NCI-H2171 treated with DMSO at 0.1 percent for 48 hours (cell line): ENCODE data around the gene CGREF1.
A peak's percentile ranks its signal among the peaks of the same experiment; 100 is the strongest.

Experiments
- DNase-seq: peaks from one replicate; lab custom pipeline; 2025; lab: John Stamatoyannopoulos, UW

The CGREF1 gene, protein sequence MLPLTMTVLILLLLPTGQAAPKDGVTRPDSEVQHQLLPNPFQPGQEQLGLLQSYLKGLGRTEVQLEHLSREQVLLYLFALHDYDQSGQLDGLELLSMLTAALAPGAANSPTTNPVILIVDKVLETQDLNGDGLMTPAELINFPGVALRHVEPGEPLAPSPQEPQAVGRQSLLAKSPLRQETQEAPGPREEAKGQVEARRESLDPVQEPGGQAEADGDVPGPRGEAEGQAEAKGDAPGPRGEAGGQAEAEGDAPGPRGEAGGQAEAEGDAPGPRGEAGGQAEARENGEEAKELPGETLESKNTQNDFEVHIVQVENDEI

DNA sequence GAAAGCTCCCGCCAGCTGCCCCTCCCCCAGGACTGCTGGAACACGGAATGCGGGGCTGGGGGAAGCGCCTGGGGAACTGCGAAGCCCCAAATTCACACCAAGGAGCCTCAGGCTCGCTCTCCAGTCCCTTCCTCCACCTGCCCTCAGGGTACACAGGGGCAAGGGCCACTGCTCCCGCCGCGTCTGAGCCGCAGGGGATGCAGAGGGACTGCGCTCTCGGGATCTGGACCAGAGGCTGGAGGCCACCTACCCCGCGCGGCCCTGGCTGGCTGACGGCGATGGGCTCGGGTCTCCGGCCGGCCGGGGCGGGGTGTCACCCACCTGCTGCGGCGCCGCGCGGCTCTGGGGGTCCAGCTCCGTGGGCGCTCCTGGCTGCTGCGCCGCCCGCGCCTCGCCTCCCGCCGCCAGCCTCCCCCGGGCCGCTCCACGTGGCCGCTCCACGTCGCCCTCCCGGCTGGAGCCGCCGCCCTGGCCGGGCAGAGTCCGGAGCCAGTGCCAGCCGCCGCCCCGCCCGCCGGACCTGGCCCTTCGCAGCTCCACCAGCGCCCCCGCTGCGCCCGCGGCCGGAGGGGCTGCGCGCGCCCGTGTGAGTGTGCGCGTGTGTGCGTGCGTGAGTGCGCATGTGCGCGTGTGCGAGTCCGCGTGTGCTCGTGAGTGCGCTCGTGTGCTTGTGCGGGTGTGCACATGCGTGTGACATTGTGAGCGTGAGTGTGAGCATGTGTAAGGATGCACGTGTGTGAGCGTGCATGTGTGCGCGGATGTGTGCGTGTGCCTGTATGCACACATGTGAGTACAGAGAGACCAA lies at the start of gene CGREF1:
Gene CGREF1 (minus strand): TSS at position 604 of the 805 bp plus-strand sequence. CDS start 14,762 bp downstream, outside the sequence.
- DNase-seq, result peak; percentile 47

DNA sequence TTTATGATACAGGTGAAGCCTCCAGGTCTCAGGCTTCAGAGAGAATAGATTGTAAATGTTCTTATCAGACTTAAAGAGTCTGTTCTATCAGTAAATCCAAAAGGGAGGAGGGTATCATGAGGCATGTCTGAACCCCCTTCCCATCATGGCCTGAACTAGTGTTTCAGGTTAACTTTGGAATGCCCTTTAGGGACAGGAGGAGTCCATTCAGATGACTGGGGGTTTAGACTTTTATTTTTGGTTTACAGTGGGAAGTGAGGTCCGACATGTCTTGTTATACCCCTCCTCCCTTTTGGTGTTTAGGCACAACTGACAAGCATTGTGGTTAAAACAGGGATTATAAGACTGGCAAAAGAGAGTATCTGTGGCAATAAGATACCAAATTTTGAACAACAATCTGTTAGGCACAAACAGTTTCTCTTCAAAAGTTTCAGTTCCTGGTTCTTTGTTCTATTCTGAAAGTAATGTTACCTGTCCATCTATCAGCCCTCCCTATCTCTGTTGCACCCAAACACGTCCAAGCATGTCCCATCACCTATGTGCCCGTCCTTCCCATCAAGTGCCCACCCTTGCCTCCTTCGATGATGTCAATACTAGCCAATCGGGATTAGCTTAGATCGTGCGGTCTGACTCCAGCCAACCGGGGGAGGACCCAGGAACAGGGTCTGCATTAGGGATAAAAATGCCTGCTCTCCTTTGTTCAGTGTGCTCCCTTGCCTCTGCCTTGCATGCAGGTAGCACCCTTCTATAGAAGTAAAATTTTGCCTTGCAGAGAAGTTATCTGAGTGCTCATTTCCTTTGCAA lies 46.2 kb upstream of the CGREF1 start:
- no peak for DNase-seq

DNA sequence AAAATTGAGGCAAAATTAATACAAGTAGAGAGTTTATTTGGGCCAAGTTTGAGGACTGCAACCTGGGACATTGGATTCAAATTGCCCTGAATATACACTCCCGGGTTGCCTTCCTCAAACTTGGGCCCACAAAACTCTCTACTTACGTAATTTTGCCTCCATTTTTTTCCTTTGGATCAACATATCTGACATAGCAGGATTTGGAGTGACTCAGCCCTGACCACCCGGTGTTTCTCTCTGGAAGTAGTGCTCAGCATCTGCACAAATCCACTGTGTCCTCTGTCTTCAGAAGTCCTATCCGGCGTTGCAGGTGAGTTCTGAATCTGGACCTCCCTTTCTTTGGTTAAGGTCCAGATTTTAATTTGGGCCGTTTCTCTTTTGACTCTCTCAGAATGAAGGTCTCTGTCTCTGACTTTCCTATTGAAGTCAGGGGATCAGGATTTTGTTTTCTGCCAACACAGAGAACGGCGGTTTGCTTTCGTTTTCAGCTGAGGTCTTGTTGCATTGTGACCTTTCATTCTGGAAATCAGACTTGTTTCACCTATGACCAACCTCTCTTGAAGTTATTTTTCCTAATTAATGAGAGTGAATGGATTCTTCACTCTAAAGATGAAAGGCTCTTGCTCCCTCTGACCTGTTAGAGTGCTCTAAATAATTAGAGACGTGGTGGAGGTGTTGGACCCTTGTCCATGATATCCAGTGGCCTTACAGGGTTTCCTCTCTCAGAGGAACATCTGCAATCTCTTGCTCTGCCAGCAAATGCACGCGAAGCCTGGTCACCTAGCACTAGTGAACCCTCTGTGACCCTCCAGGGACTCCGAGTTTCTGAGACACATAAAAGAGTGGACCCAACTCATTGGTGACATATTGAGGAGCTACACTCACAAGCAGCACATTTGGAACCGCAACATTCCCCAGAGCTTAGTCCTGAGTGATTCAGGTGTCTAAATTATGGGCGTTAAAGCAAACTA lies 43.5 kb upstream of the CGREF1 start:
- DNase-seq, result no peak

DNA sequence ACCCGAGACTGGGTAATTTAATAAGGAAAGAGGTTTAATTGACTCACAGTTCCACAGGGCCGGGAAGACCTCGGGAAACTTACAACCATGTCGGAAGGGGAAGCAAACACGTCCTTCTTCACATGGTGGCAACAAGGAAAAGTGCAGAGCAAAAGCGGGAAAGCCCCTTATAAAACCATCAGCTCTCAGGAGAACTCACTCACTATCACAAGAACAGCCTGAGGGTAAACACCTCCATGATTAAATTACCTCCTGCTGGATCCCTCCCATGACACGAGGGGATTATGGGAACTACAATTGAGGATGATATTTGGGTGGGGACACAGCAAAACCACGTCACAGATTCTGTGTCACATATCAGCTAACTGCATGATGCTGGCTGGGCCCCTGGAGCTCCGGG lies 41.3 kb upstream of the CGREF1 start:
- no peak for DNase-seq

DNA sequence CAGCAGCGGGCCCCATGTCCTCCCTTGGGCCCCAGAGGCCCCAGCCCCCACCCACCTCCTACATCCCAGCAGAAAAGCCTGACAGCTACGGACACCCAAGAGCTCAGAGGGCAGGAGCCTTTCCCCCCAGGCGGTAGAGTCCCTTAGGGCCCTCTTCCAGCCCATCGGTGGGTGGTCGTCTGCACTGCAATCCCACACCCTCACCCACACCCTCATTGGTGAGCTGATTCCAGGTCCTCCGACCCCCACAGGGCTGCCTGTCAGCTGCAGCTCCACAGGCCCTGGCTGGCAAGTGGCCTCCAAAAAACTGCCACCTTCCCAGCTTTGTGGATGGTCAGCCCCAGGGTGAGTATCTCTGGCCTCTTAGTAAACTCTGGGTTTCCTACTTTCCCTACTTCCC lies 40.3 kb upstream of the CGREF1 start:
- no peak for DNase-seq

DNA sequence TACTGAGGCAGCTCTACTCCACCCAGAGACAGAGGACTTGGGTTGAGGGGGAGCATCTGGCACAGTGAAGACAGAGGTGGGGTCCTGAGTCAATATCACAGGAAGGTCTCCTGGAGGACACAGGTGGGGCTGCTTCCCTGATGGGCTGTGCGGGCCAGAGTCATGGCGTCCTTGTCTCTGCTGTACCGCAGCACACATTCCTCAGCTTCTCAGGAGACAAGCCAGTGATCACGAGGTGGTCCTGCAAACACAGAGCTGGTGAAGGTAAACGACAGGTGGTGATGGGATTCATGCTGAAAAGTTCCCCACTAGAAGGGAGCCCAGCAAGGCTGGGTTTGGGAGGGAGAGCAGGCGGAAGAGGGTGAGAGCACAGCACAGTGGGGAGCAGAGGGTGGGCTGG lies 39.5 kb upstream of the CGREF1 start:
- DNase-seq, result no peak

DNA sequence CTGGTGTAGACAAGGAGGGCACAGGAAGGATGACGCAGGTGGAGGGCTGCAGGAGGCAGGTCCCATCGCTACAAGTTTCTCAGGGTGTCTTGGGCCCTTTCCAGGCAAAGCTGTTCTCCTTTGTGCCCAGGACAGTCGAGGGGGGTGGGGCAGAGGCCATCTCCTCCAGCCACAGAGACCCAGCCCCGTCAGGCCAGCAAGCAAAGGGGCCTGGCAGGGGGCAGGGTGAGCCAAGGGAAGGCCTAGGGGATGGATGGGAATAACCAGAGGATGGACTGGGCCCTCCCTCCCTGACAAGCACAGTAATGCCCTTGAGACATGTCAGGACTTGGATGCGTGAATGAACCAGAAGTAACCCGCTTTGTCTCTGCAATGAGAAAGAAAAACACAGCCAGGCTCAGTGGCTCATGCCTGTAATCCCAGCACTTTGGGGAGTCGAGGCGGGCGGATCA lies 36.2 kb upstream of the CGREF1 start:
- peak; percentile 44 for DNase-seq

DNA sequence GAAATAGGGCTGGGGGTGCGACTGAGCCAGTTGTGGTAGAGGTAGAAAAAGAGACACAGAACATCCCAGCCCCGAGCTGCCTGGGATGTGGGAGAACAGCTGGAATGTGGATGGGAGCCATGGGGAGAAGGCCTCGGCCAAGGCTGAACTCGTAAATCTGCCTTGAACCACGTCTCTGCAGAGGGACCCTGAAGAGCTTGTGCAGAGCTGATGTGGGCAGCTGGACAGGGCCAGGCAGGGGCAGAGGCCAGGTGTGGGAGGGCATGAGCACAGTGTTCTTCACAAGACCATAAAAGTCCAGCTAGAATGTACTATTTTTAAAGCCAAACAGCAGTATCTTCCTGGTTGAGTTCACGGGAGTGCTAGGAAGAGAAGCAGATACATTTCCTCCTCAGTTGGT lies 35.6 kb upstream of the CGREF1 start:
- DNase-seq, result no peak

DNA sequence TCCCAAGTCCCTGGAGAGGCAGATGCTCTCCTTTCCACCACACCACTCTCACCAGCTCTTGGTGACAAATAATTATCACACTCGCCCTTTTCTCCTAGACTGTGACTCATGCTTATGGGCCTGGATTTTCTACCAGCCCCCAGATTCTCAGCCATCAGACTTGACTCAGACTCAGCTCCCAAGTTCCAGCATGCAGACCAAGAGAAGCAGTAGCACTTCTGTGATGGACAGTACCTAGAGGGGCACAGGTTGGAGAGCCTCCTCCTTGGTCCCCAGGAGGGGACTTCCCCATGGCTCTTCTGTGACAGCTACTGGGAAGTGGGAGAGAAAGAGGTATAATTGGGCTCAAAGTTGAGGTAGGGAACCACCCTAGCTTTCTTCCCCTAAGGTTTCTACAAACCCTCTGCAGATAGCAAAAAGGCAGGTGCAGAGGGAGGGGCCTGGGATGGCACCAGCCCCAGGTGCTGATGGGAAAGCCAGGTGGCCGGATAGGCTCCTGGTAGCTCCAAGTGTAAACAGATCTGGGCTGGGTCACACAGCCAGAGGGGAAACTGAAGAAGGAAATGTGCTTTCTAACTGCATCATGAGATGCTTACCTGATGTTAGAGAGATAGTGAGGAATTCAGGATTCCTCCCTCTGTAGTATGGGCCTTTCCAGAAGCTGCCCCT lies 34.0 kb upstream of the CGREF1 start:
- peak; percentile 89 for DNase-seq

DNA sequence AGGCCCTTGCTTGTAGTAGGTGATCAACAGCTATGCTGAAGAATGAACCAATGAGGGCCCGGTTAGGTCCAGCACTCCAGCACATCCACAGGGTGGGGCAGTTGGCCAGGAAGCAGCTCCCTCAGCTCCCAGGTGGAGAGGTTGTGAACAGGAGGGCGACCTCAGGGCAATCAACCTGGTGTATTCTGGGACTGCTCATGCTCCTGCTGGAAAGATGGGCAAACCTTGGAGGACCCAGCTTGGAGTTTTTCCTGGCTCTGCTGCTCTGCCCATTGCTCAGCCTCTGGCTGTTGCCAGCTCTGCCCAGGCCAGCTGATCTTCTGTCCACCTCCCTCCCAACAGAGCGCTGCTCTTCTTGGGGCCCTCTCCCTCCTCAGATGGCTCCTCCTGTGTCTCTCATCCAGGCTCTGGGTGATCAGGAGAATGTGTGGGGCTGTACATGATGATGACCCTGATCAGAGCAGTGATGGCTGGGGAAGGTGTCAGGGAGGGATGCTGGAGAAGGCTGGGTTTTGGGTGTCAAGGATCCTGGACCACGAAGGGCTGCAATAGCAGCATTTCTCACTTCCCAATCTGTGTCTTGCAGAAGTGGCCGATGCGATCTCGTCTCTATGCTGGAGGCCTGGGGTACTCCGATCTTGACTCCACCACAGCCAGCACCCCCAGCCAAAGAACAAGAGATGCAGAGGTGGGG lies 33.3 kb upstream of the CGREF1 start:
- no peak for DNase-seq

DNA sequence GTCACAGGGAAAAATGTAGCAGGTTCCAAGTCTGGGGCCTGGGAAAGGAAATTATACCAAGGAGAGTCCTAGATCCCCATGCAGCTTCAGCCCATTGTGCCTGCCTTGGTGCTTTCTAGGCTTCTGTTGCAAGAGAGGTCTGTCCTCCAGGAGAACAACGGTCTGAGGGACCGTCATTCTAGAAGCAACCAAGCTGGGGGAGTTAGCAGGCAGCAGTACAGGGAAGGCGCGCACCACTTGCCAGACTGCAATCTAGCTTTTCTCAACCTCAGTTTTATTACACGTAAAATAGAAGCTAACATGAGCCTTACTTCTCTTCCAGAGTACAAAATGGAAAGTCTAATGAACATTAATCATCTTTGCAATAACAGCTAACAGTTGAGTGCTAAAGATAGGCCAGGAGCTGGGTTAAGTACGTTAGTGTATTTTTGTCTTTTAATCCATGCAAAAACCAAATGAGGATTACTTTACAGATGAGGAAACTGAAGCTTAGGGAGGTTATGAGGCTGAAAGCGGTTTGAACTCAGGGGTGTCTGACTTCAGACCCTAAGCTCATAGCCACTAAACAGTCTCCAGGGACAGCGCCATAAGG lies 31.8 kb upstream of the CGREF1 start:
- no peak for DNase-seq

DNA sequence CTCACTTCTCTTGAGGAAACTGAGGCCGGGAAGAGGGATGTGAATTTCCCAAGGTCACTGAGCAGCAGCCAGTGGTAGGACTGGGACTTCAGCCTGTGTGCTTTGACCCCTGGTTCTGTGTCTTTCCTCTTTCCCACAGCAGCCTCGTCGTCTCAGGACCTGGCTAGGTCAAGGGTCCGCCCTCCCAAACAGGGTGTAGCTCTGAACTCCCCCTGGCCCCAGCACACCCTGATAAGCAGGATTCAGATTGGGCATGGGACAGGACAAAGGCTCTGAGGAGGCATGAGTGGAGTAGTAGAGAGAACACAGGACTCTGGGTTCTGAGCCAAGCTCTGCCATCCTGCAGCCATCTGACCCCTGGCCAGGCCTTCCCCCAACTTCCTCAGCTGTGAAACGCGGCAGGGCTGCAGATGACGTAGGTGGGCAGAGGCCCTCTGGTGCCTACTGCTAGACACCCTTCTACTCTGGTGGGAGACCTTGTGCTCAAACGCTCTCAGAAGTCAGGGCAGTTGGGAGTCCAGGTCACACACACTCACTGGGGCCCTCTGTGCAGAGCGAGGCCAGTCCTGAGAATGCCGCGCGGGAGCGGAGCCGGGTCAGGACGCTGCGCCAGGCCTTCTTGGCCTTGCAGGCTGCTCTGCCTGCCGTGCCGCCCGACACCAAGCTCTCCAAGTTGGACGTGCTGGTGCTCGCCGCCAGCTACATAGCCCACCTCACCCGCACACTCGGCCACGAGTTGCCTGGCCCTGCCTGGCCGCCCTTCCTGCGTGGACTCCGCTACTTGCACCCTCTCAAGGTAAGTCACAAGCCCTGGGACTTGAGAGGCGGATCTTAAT lies 30.9 kb upstream of the CGREF1 start:
- DNase-seq, result no peak

DNA sequence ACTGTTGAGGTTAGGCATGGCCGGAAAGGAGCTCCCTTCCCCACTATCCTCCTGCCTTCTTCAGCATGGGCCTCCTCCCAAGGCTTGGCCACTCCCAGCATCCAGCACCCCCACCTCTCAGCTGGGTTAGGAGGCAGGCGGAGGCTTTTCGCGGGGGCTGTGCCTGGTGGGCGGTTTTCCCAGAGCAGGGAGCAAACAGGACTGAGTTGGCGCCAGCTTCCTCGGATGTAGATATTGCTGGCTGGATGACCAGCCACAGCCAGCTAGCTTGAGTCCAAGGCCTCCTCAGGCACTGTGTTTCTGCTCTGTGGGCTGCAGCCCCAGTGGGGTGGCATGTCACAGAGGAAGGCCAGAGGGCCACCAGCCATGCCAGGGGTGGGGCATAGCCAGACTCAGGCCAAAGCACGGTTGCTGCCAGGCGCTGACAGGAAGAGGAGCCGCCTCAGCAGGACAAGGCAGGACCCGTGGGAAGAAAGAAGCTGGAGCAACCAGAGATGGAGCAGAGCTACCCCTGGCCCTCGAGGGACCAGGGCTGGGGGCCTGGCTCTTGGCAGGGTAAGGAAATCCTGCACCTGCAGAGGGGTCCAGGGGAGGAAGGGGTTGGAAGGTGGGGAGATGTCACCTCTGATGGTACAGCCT lies 30.0 kb upstream of the CGREF1 start, which contains the start of gene TCF23:
Gene TCF23 (plus strand): TSS at position 204 of the 639 bp plus-strand sequence. CDS start 130 bp downstream, at position 334.
- DNase-seq, result no peak

DNA sequence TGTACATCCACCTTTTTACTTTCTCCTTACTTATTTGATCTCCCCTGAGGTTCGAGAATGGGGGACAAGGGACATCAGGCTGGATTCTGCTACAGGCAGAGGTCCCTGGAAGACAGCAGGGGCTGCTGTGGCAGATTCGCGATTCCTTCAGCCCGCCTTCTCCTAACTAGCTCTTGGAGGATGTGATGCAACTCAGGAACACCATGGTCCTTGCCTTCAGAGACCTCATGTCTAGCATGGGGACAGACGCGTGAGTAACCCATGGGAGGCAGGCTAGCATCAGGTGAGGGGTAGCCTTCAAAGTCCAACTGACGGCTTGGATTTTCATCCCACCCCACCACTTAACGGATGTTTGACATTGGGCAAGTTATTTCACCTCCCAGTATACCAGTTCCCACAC lies 29.0 kb upstream of the CGREF1 start:
- DNase-seq, result no peak

DNA sequence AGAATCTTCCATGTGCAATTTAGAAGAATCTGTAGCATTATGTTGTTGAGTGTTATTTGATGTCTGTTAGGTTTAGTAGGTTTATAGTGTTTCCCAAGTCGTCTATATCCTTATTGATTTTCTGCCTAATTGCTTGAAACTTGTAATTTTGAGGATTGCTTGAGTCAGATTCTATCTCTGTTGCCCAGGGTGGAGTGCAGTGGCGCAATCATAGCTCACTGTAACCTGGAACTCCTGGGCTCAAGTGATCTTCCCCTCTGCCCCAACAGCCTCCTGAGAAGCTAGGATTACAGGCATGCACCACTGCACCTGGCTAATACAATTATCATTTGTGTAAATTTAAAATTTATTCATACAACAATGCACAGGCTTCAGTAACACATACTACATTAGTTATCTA lies 26.8 kb upstream of the CGREF1 start:
- peak; percentile 51 for DNase-seq

DNA sequence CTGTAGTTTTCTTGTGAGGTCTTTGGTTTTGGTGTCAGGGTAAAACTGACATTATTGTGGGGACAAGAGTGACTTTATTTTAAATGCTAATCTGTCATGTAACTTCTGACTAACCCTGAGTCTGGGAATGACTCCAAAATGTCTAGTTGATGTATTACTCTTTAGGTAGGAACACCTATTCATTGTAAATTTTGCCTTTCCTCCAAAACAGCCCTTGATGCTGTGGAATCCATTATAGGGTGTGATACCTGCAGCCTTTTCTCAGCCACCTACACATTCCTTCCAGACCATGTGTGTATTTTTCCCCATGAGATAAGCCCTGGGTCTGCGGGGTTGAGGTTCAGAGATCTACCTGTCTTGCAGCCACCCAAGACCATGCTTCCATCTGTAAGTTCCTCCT lies 24.4 kb upstream of the CGREF1 start:
- no peak for DNase-seq

DNA sequence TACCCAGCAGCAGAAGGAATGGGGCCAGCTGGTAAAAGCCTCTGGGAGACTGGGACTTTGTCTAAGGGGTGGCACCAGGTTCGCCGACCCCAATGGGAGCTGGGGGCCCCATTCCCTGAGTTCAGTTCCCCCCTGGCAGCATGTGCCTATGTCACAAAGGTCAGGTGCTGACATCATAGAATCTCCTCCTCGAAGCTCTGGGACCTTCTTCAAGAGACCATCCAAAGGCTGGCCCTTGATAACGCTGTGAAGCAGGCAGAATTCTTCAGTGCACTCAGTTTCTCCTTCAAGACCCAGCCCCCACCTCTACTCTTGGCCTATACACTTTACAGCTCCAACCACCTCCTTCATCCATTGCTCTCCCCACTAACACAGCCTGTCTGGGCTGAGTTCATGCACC lies 20.4 kb upstream of the CGREF1 start, which contains the start of gene PRR30:
Gene PRR30 (minus strand): TSS at position 101 of the 400 bp plus-strand sequence. CDS start 1,081 bp downstream, outside the sequence.
- DNase-seq, result no peak

DNA sequence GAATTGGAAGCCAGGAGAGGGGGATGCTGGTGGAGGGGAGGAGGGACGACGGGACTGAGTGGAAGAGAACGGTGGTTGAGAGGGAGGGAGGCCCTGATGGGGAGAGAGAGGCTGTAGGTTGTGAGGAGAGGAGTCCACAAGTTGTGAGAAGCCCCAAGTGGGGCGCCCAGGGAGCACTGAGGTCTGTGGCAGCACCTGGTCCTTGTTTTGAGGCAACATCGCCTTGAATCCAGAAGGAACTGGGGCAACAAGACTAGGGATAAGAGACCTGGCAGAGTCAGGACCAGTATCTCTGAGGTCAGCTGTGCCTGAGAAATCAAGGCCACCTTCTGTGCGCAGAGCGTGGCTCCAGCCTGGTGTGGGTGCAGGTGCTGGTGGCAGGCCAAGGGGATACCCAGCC lies 19.2 kb upstream of the CGREF1 start:
- DNase-seq, result no peak
